ENCODE results near the gene ADARB1.

The ADARB1 gene

GRCh38 chr21:45163413-45164123 lies 89.2 kb downstream of the ADARB1 start:
- H3K9ac ChIP-seq (ENCODE audit: low read length) = no peak overlapping the region
- no peaks in the 10 kb centered on the region for H3K36me3 ChIP-seq (ENCODE audit: control insufficient read depth, insufficient read depth, low read length)
- peaks cover 3% of the 10 kb centered on the region for H3K4me1 ChIP-seq (ENCODE audit: control insufficient read depth, insufficient read depth, low read length)
- H3K27me3 ChIP-seq (ENCODE audit: control insufficient read depth, insufficient read depth, low read length) = no peaks in the 10 kb centered on the region
- peak overlapping the region; percentile 26 for H3K27ac ChIP-seq (ENCODE audit: low read depth, low read length)
- H3K4me3 ChIP-seq (ENCODE audit: low read length) = no peak overlapping the region

DNA sequence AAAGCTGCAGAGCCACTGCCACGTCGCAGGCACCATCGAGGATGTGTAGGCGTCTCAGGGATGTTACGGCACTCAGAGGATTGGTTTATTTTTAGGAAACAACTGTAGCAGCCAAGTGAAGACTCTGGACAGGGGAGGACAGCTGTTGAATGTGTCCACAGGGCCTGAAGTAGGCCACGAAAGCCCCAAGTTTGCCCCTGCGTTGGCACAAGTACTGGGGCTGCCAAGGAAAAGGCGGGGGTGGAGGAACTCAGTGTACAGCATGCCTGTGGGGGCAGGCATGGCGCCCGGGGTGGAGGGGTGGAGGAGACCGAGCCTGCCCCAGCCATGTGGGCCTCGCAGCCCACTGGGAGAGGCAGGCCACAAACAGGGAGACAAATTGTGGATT lies 89.7 kb downstream of the ADARB1 start:
- peaks cover 3% of the 10 kb centered on the region for H3K4me1 ChIP-seq (ENCODE audit: control insufficient read depth, insufficient read depth, low read length)
- H3K36me3 ChIP-seq (ENCODE audit: control insufficient read depth, insufficient read depth, low read length) = no peaks in the 10 kb centered on the region
- no peak overlapping the region for H3K4me3 ChIP-seq (ENCODE audit: low read length)
- peak overlapping the region; percentile 56 for H3K27ac ChIP-seq (ENCODE audit: low read depth, low read length)
- H3K9ac ChIP-seq (ENCODE audit: low read length) = no peak overlapping the region
- no peaks in the 10 kb centered on the region for H3K27me3 ChIP-seq (ENCODE audit: control insufficient read depth, insufficient read depth, low read length)

DNA sequence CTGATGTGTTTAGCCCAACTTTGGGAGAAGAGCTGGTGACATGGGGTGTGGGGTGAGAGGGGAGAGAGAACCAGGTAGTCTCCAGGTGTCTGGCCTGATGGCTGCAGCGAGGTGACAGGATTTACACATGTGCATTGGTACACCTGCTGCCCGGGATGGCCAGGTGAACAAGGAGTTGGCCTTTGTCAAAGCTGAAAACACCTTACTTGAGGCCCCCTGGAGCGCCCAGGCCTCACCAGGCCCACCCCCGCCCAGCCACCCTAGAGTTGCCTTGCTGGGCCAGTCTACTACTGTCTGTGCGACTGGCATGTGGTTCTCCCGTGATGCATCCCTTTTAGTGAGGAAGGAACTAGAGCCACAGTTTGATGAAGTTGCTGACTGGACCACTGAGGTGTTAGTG lies 90.5 kb downstream of the ADARB1 start:
- Histone ChIP-seq H3K4me1 (ENCODE audit: control insufficient read depth, insufficient read depth, low read length) (peaks cover 3% of the 10 kb centered on the region), H3K9ac (ENCODE audit: low read length) (no peak overlapping the region), H3K27me3 (ENCODE audit: control insufficient read depth, insufficient read depth, low read length) (no peaks in the 10 kb centered on the region), H3K27ac (ENCODE audit: low read depth, low read length) (peak overlapping the region; percentile 56), H3K36me3 (ENCODE audit: control insufficient read depth, insufficient read depth, low read length) (no peaks in the 10 kb centered on the region), H3K4me3 (ENCODE audit: low read length) (no peak overlapping the region)

DNA sequence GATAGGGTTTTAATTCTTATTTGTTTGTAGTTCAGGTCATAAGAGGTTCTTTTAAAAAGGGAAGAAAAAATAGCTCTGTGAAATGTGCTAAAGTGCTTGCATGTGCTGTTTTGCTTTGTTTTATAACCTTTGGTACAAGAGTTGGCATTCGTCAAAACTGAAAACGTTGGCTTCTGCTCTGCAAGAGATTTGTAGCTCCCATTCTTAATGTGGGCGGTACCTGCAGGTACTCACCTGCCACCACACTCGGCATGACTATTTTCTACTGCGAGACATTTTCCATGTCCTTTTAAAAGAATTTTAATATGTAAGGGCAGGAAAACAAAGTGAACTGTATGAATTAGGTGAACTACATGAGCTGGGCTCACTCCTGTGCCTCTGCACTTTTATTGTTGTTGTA lies 92.6 kb downstream of the ADARB1 start:
- peaks cover 3% of the 10 kb centered on the region for H3K4me1 ChIP-seq (ENCODE audit: control insufficient read depth, insufficient read depth, low read length)

GRCh38 chr21:45167796-45168222 lies 93.4 kb downstream of the ADARB1 start:
- Histone ChIP-seq H3K27me3 (ENCODE audit: control insufficient read depth, insufficient read depth, low read length) (no peaks in the 10 kb centered on the region), H3K4me3 (ENCODE audit: low read length) (no peak overlapping the region), H3K27ac (ENCODE audit: low read depth, low read length) (no peak overlapping the region), H3K9ac (ENCODE audit: low read length) (no peak overlapping the region), H3K4me1 (ENCODE audit: control insufficient read depth, insufficient read depth, low read length) (peaks cover 3% of the 10 kb centered on the region), H3K36me3 (ENCODE audit: control insufficient read depth, insufficient read depth, low read length) (peaks cover 4% of the 10 kb centered on the region)

More for the DNA sequence above, 92.6 kb downstream of the ADARB1 start:
- H3K4me3 ChIP-seq (ENCODE audit: low read length) = no peak overlapping the region
- no peaks in the 10 kb centered on the region for H3K36me3 ChIP-seq (ENCODE audit: control insufficient read depth, insufficient read depth, low read length)
- no peaks in the 10 kb centered on the region for H3K27me3 ChIP-seq (ENCODE audit: control insufficient read depth, insufficient read depth, low read length)
- H3K27ac ChIP-seq (ENCODE audit: low read depth, low read length) = no peak overlapping the region
- no peak overlapping the region for H3K9ac ChIP-seq (ENCODE audit: low read length)

DNA sequence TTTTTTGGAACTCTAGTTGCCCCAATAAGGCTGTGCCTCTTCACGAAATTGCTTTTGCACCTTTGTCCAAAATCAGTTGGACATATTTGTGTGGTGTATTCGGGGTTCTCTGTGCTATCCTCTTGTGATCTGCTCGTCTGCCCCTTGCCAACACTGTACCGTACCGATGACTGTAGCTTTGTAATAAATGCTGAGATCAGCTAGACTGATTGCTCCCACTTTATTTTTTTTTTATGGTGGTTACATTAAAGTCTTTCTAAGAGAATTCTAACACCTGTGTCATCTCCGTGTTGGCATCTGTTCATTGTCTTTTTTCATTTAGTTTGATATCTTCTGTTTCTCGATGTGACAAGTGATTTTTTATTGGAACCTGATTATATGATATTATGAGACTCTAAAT lies 94.1 kb downstream of the ADARB1 start:
- no peak overlapping the region for H3K9ac ChIP-seq (ENCODE audit: low read length)
- H3K27me3 ChIP-seq (ENCODE audit: control insufficient read depth, insufficient read depth, low read length) = no peaks in the 10 kb centered on the region
- peaks cover 4% of the 10 kb centered on the region for H3K36me3 ChIP-seq (ENCODE audit: control insufficient read depth, insufficient read depth, low read length)
- peaks cover 3% of the 10 kb centered on the region for H3K4me1 ChIP-seq (ENCODE audit: control insufficient read depth, insufficient read depth, low read length)
- H3K4me3 ChIP-seq (ENCODE audit: low read length) = no peak overlapping the region
- no peak overlapping the region for H3K27ac ChIP-seq (ENCODE audit: low read depth, low read length)

DNA sequence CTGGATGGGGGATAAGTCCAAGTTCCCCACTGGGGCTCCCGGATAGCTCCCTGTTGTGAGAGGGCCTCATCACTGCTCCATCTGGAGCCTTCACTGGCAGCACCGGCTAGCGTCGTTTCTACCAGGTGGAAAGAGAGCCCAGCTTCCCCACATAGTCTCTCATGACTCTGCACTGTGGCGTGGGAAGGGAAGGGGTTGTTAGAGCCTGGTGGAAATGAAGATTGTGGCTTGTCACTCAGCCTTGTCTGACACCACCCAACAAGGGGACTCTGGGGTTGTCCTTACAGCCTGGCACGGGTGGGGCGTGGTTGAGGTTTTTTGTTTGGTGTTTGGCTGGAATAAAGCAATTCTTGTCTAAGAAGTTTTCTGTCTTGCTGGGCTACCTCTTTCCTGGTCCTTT lies 94.6 kb downstream of the ADARB1 start:
- Histone ChIP-seq H3K4me3 (ENCODE audit: low read length) (no peak overlapping the region), H3K27ac (ENCODE audit: low read depth, low read length) (no peak overlapping the region), H3K36me3 (ENCODE audit: control insufficient read depth, insufficient read depth, low read length) (peaks cover 4% of the 10 kb centered on the region), H3K9ac (ENCODE audit: low read length) (no peak overlapping the region), H3K4me1 (ENCODE audit: control insufficient read depth, insufficient read depth, low read length) (no peaks in the 10 kb centered on the region), H3K27me3 (ENCODE audit: control insufficient read depth, insufficient read depth, low read length) (no peaks in the 10 kb centered on the region)

DNA sequence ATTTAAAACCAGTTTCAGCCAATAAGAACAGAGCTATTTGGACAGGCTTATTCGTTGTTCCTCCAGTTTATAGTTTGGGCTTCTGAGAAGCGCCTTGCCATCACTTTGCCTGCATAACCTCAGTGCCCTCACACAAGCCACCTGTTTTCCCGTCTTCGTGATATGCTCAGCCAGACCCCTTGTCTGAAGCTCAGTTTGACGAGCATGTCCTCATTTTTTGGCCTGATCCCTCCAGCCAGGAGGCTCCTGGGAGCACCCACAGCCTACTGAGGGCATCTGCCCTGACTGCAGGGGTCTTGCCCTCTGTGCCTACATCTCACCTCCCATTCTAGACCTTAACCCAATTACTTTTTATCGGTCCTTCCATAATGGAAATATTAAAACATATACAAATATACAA lies 95.3 kb downstream of the ADARB1 start:
- Histone ChIP-seq H3K27me3 (ENCODE audit: control insufficient read depth, insufficient read depth, low read length) (no peaks in the 10 kb centered on the region), H3K36me3 (ENCODE audit: control insufficient read depth, insufficient read depth, low read length) (peaks cover 4% of the 10 kb centered on the region), H3K4me3 (ENCODE audit: low read length) (no peak overlapping the region), H3K4me1 (ENCODE audit: control insufficient read depth, insufficient read depth, low read length) (no peaks in the 10 kb centered on the region), H3K9ac (ENCODE audit: low read length) (no peak overlapping the region), H3K27ac (ENCODE audit: low read depth, low read length) (no peak overlapping the region)

- Histone ChIP-seq H3K27ac (ENCODE audit: low read depth, low read length) (no peak overlapping the region), H3K27me3 (ENCODE audit: control insufficient read depth, insufficient read depth, low read length) (no peaks in the 10 kb centered on the region), H3K4me1 (ENCODE audit: control insufficient read depth, insufficient read depth, low read length) (no peaks in the 10 kb centered on the region), H3K4me3 (ENCODE audit: low read length) (no peak overlapping the region), H3K9ac (ENCODE audit: low read length) (no peak overlapping the region), H3K36me3 (ENCODE audit: control insufficient read depth, insufficient read depth, low read length) (peaks cover 4% of the 10 kb centered on the region)
Measured at GRCh38 chr21:45170987-45171386, 96.6 kb downstream of the ADARB1 start.

GRCh38 chr21:45172420-45172819 lies 98.0 kb downstream of the ADARB1 start:
- peaks cover 4% of the 10 kb centered on the region for H3K36me3 ChIP-seq (ENCODE audit: control insufficient read depth, insufficient read depth, low read length)
- H3K27me3 ChIP-seq (ENCODE audit: control insufficient read depth, insufficient read depth, low read length) = no peaks in the 10 kb centered on the region
- no peaks in the 10 kb centered on the region for H3K4me1 ChIP-seq (ENCODE audit: control insufficient read depth, insufficient read depth, low read length)
- no peak overlapping the region for H3K4me3 ChIP-seq (ENCODE audit: low read length)
- no peak overlapping the region for H3K27ac ChIP-seq (ENCODE audit: low read depth, low read length)
- H3K9ac ChIP-seq (ENCODE audit: low read length) = no peak overlapping the region

DNA sequence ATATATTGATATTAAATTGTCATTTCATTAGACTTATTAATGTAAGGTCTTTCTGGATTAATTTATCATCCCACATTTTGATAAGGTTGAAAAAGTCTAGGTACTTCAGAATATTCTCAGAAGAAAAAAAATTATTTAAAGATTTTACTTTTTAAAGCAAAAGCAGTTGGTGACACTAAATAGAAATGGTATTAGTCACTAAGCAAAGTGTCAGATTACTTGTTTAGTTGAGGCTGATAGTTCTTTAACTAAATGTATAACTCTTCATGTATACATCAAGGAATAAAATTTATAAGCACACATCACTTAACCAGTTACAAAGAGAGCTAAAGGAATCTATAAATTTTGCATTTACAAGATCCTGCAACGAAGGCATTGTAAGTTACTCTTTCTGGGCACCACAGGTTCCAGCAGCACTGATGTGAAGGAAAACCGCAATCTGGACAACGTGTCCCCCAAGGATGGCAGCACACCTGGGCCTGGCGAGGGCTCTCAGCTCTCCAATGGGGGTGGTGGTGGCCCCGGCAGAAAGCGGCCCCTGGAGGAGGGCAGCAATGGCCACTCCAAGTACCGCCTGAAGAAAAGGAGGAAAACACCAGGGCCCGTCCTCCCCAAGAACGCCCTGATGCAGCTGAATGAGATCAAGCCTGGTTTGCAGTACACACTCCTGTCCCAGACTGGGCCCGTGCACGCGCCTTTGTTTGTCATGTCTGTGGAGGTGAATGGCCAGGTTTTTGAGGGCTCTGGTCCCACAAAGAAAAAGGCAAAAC lies 101.1 kb downstream of the ADARB1 start:
- Histone ChIP-seq H3K4me3 (ENCODE audit: low read length) (no peak overlapping the region), H3K27me3 (ENCODE audit: control insufficient read depth, insufficient read depth, low read length) (no peaks in the 10 kb centered on the region), H3K27ac (ENCODE audit: low read depth, low read length) (no peak overlapping the region), H3K4me1 (ENCODE audit: control insufficient read depth, insufficient read depth, low read length) (no peaks in the 10 kb centered on the region), H3K36me3 (ENCODE audit: control insufficient read depth, insufficient read depth, low read length) (peaks cover 4% of the 10 kb centered on the region), H3K9ac (ENCODE audit: low read length) (no peak overlapping the region)

DNA sequence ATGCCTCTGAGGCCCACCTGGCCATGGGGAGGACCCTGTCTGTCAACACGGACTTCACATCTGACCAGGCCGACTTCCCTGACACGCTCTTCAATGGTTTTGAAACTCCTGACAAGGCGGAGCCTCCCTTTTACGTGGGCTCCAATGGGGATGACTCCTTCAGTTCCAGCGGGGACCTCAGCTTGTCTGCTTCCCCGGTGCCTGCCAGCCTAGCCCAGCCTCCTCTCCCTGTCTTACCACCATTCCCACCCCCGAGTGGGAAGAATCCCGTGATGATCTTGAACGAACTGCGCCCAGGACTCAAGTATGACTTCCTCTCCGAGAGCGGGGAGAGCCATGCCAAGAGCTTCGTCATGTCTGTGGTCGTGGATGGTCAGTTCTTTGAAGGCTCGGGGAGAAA lies 101.8 kb downstream of the ADARB1 start:
- peaks cover 4% of the 10 kb centered on the region for H3K36me3 ChIP-seq (ENCODE audit: control insufficient read depth, insufficient read depth, low read length)

DNA sequence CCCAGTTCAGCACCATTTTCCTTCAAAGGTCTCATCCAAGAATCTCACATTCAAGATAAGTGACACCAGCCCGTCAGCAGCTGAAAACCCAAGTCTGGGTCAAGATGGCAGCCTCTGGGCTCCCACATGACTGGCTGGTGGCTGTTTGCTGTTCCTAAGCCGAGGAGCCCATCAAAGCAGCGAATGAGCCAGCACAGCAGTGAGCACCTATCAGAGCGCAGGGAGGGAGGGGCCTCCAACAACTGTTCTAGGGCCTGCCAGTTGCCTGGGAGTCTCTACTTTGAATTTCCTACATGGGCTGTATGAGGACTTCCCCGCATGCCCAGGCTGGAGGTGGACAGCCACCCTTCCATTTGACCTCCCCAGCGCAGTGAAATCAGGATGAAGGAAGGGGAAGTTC lies 102.7 kb downstream of the ADARB1 start:
- Histone ChIP-seq H3K36me3 (ENCODE audit: control insufficient read depth, insufficient read depth, low read length) (peaks cover 7% of the 10 kb centered on the region), H3K4me3 (ENCODE audit: low read length) (no peak overlapping the region), H3K27me3 (ENCODE audit: control insufficient read depth, insufficient read depth, low read length) (no peaks in the 10 kb centered on the region), H3K4me1 (ENCODE audit: control insufficient read depth, insufficient read depth, low read length) (no peaks in the 10 kb centered on the region), H3K27ac (ENCODE audit: low read depth, low read length) (no peak overlapping the region), H3K9ac (ENCODE audit: low read length) (no peak overlapping the region)

More for the DNA sequence above, 101.8 kb downstream of the ADARB1 start:
- Histone ChIP-seq H3K27me3 (ENCODE audit: control insufficient read depth, insufficient read depth, low read length) (no peaks in the 10 kb centered on the region), H3K4me3 (ENCODE audit: low read length) (no peak overlapping the region), H3K9ac (ENCODE audit: low read length) (no peak overlapping the region), H3K27ac (ENCODE audit: low read depth, low read length) (no peak overlapping the region), H3K4me1 (ENCODE audit: control insufficient read depth, insufficient read depth, low read length) (no peaks in the 10 kb centered on the region)
